Measurements from ENCODE around the gene LBHD1. TPM values are rescaled to one million over a fixed set of nuclear protein-coding genes. Genes with fewer than 3 reads are reported as not detected.

LBHD1 gene
- total RNA-seq, 1 experiment from 2014 or later, result 10.4 TPM

- no peak within 1 kb of the TSS for H2BK15ac ChIP-seq (ENCODE audit: low read depth, low read length)
- H3K9me3 ChIP-seq (ENCODE audit: control insufficient read depth, low read depth, low read length), result no peaks in the 10 kb centered on the region
- no peak within 1 kb of the TSS for H2BK20ac ChIP-seq (ENCODE audit: low read depth, low read length, poor library complexity, severe bottlenecking)
- no peak for TF ChIP-seq CTCF (conservative IDR thresholded peaks at IDR 0.05)
- no peaks in the 10 kb centered on the region for H3K27me3 ChIP-seq (ENCODE audit: insufficient read depth, low read length)
- H3K36me3 Mint-ChIP-seq (ENCODE audit: insufficient read depth in 1 of 3, low read depth in 3 of 3), result peaks cover 19 to 39% (median 38%) of the 10 kb centered on the region in 3 experiments; a peak in 6 of 7 replicates
- no peak within 1 kb of the TSS for H2BK5ac ChIP-seq (ENCODE audit: insufficient read length, low read length)
- H2BK120ac ChIP-seq (ENCODE audit: low read depth, low read length, poor library complexity, severe bottlenecking), result no peak within 1 kb of the TSS
- H4K8ac ChIP-seq (replicated peaks; ENCODE audit: insufficient read length, low read depth, low read length), result no peak within 1 kb of the TSS
- no peaks in the 10 kb centered on the region for H3K27me3 Mint-ChIP-seq (ENCODE audit: low read depth)
- H3K4me3 Mint-ChIP-seq, result peak within 1 kb of the TSS; percentile 95 to 98
- no peak within 1 kb of the TSS for H4K91ac ChIP-seq (ENCODE audit: insufficient read length, low read depth, low read length)
- no peak within 1 kb of the TSS for H2BK12ac ChIP-seq (ENCODE audit: insufficient read length, low read depth, low read length)
- no peak within 1 kb of the TSS for H3K27ac ChIP-seq (ENCODE audit: insufficient read length, low read depth, low read length)
- no peak within 1 kb of the TSS for H3K4ac ChIP-seq (ENCODE audit: low read depth, low read length)
- no peak within 1 kb of the TSS for H3K56ac ChIP-seq (ENCODE audit: insufficient read length, low read depth, low read length)
- H3K18ac ChIP-seq (ENCODE audit: insufficient read length, low read depth, low read length), result peak within 1 kb of the TSS; percentile 87
- DNase-seq, result peak; percentile 99
- peak within 1 kb of the TSS; percentile 83 for H3K14ac ChIP-seq (ENCODE audit: insufficient read depth, low read length)
- H4K5ac ChIP-seq (ENCODE audit: insufficient read length, low read depth, low read length), result no peak within 1 kb of the TSS
- no peaks in the 10 kb centered on the region for H4K20me1 ChIP-seq (ENCODE audit: control insufficient read depth, insufficient read depth, insufficient read length)
- peak within 1 kb of the TSS; percentile 95 to 98 (median 96) for H3K27ac Mint-ChIP-seq
- H3T11ph ChIP-seq (ENCODE audit: low read length), result no peak within 1 kb of the TSS
- no peak within 1 kb of the TSS for H2AFZ ChIP-seq (ENCODE audit: low read length)
- peak within 1 kb of the TSS; percentile 98 for H3K4me2 ChIP-seq (ENCODE audit: insufficient read depth, insufficient read length, low read length)
- no peaks in the 10 kb centered on the region; the same call in 1 of the 2 replicates for H3K79me2 ChIP-seq (ENCODE audit: insufficient read depth, low read length)
- H3K9ac ChIP-seq (ENCODE audit: extremely low read depth, insufficient read length, low read length), result peak within 1 kb of the TSS; percentile 85
- peaks cover 17 to 19% of the 10 kb centered on the region in 2 experiments for H3K4me1 Mint-ChIP-seq
- no CpG with 5 or more reads among the region's 77 CpGs for WGBS (ENCODE audit: extremely low coverage, insufficient read length, low lambda C conversion rate)
- peaks cover 8% of the 10 kb centered on the region for H3K23me2 ChIP-seq (ENCODE audit: insufficient read length, low read depth, low read length, poor library complexity, severe bottlenecking)
- no peak within 1 kb of the TSS for H2AK5ac ChIP-seq (ENCODE audit: insufficient read length, low read length)
- H3K9me3 Mint-ChIP-seq, result no peaks in the 10 kb centered on the region
- H3K4me1 ChIP-seq (ENCODE audit: insufficient read depth, low read length), result peaks cover 2% of the 10 kb centered on the region; the same call in 1 of the 2 replicates
- peak within 1 kb of the TSS; percentile 93 for H3K23ac ChIP-seq (ENCODE audit: insufficient read length, low read depth, low read length)
- no peaks in the 10 kb centered on the region for H3K79me1 ChIP-seq (ENCODE audit: insufficient read depth, low read depth, low read length, poor library complexity, severe bottlenecking)
Observed at GRCh38 chr11:62621567-62622470, 50.2 kb downstream of the LBHD1 start, which contains the start of gene B3GAT3. B3GAT3 (minus strand) TSS chr11:62621986; CDS start chr11:62621947, 39 bp downstream.

Measured in H9 (cell line).